H1 (cell line): Measurements from ENCODE around the gene SURF2. TPM values are rescaled to one million over a fixed set of nuclear protein-coding genes. Genes with fewer than 3 reads are reported as not detected.
A peak's percentile ranks its signal among the peaks of the same experiment; 100 is the strongest.
"Not testable (repeated sequence)": the region's sequence is repeated elsewhere in the genome, so short reads cannot be mapped to it uniquely, and the experiment has no call there.

Experiments
- CTCF ChIA-PET: fragments of 300-600 bp; sonication (Branson Sonifier 250); formaldehyde crosslinking; loops from one replicate; lab custom pipeline; 2021; ENCODE audit not compliant: partially characterized antibody; lab: Charles Lee
- POLR2A ChIA-PET: fragments of 300-600 bp; sonication (Branson Sonifier 250); formaldehyde crosslinking; loops from one replicate; lab custom pipeline; 2021; ENCODE audit warnings: inconsistent platforms; ENCODE audit not compliant: partially characterized antibody; lab: Charles Lee
- DNase-seq, 2 experiments: peaks; one replicate each; pipeline versions ENCODE4 v3.0.0 to v3.0.0-alpha.2; 2010 to 2022; ENCODE audit warnings: low spot score in 2 of 2, low read depth in 1 of 2, mixed read lengths in 1 of 2
- FAIRE-seq: peaks from 2 replicates; lab custom pipeline; 2011; peaks lifted over from hg19 to GRCh38; lab: Jason Lieb, UNC
- H2AFZ ChIP-seq: 2 replicates; pipeline ENCODE4 v1.8.1; 2012; ENCODE audit warnings: low read length, inconsistent platforms
- H2AK5ac ChIP-seq: 2 replicates; pipeline ENCODE4 v1.6.1; 2013; ENCODE audit warnings: low read depth, low read length
- H2BK120ac ChIP-seq: replicated peaks from 2 replicates; pipeline ENCODE3; 2013; ENCODE audit warnings: low read depth, low read length, inconsistent platforms
- H2BK12ac ChIP-seq: 2 replicates; pipeline ENCODE4 v1.6.1; 2013; ENCODE audit warnings: low read depth, low read length
- H2BK15ac ChIP-seq: 2 replicates; pipeline ENCODE4 v1.6.1; 2013; ENCODE audit warnings: low read length
- H2BK20ac ChIP-seq: 2 replicates; pipeline ENCODE4 v1.6.1; 2013; ENCODE audit warnings: low read length
- H2BK5ac ChIP-seq: 2 replicates; pipeline ENCODE4 v1.6.1; 2013; ENCODE audit warnings: low read depth, low read length
- H3K14ac ChIP-seq: 2 replicates; pipeline ENCODE4 v1.6.1; 2013; ENCODE audit warnings: inconsistent platforms; ENCODE audit not compliant: insufficient read length
- H3K18ac ChIP-seq: 2 replicates; pipeline ENCODE4 v1.6.1; 2013; ENCODE audit warnings: low read length; ENCODE audit errors: extremely low read depth
- H3K23ac ChIP-seq: 2 replicates; pipeline ENCODE4 v1.6.1; 2013; ENCODE audit warnings: inconsistent platforms; ENCODE audit not compliant: insufficient read length
- H3K23me2 ChIP-seq: 2 replicates; pipeline ENCODE4 v1.6.1; 2013; ENCODE audit warnings: low read depth, low read length
- H3K27ac ChIP-seq: 2 replicates; pipeline ENCODE4 v1.6.1; 2011; ENCODE audit warnings: low read depth, low read length, inconsistent platforms
- H3K27me3 ChIP-seq, 4 experiments: replicated peaks in 1 of 4; 1 replicate in 1 of 4; 2 replicates in 3 of 4; pipeline versions ENCODE4 v1.6.1 to v1.8.1; 2011 to 2013; ENCODE audit warnings: low read length in 3 of 4, mild to moderate bottlenecking in 3 of 4, inconsistent platforms in 2 of 4, mixed read lengths in 2 of 4, moderate library complexity in 1 of 4; ENCODE audit not compliant: control insufficient read depth in 3 of 4, insufficient read depth in 3 of 4; ENCODE audit errors: extremely low read depth in 1 of 4
- H3K36me3 ChIP-seq, 4 experiments: 2 replicates each; pipeline versions ENCODE4 v1.6.1 to v1.8.1; 2011 to 2013; ENCODE audit warnings: mild to moderate bottlenecking in 4 of 4, low read length in 3 of 4, moderate library complexity in 2 of 4, control low read depth in 1 of 4, inconsistent platforms in 1 of 4; ENCODE audit not compliant: insufficient read depth in 4 of 4, control insufficient read depth in 2 of 4
- H3K4ac ChIP-seq: replicated peaks from 2 replicates; pipeline ENCODE3; 2013; ENCODE audit warnings: low read length, low read depth, mixed read lengths, inconsistent platforms; ENCODE audit not compliant: insufficient read length
- H3K4me1 ChIP-seq, 4 experiments: replicated peaks in 1 of 4; 1 replicate in 1 of 4; 2 replicates in 3 of 4; pipeline versions ENCODE4 v1.6.1 to v1.8.1; 2011 to 2013; ENCODE audit warnings: low read length in 3 of 4, inconsistent platforms in 2 of 4, mixed read lengths in 1 of 4; ENCODE audit not compliant: insufficient read depth in 4 of 4, control insufficient read depth in 3 of 4
- H3K4me2 ChIP-seq, 2 experiments: 2 replicates each; pipeline versions ENCODE4 v1.6.1 to v1.8.1; 2011 to 2013; ENCODE audit warnings: low read depth in 2 of 2, low read length in 2 of 2, control low read depth in 1 of 2, inconsistent platforms in 1 of 2, mild to moderate bottlenecking in 1 of 2; ENCODE audit not compliant: insufficient read depth in 1 of 2
- H3K4me3 ChIP-seq, 4 experiments: fragments of 200-600, 300-600 bp in 1 of 4; sonication (generic), shearing (Covaris generic), sonication (Bioruptor Twin) in 1 of 4; 2 replicates each; pipeline versions ENCODE4 v1.5.1 to v1.8.1; 2011 to 2016; ENCODE audit warnings: low read length in 4 of 4, low read depth in 3 of 4, control low read depth in 2 of 4, inconsistent platforms in 2 of 4, mild to moderate bottlenecking in 2 of 4, mixed read lengths in 1 of 4, moderate library complexity in 1 of 4; ENCODE audit not compliant: insufficient read depth in 2 of 4; ENCODE audit errors: extremely low read depth in 1 of 4
- H3K56ac ChIP-seq: replicated peaks from 2 replicates; pipeline ENCODE3; 2013; ENCODE audit warnings: low read depth, mild to moderate bottlenecking, mixed read lengths, low read length, inconsistent platforms; ENCODE audit not compliant: insufficient read length
- H3K79me1 ChIP-seq: 2 replicates; pipeline ENCODE4 v1.6.1; 2013; ENCODE audit warnings: low read depth, low read length, control low read depth
- H3K79me2 ChIP-seq, 2 experiments: 2 replicates each; pipeline versions ENCODE4 v1.6.1 to v1.8.1; 2012 to 2013; ENCODE audit warnings: low read length in 2 of 2, mild to moderate bottlenecking in 2 of 2, inconsistent platforms in 1 of 2; ENCODE audit not compliant: insufficient read depth in 2 of 2, control insufficient read depth in 1 of 2
- H3K9ac ChIP-seq, 4 experiments: replicated peaks in 1 of 4; 1 replicate in 1 of 4; 2 replicates in 3 of 4; pipeline versions ENCODE4 v1.6.1 to v1.8.1; 2011 to 2013; ENCODE audit warnings: low read depth in 3 of 4, low read length in 3 of 4, control low read depth in 2 of 4, mild to moderate bottlenecking in 2 of 4, moderate library complexity in 2 of 4, inconsistent platforms in 1 of 4; ENCODE audit errors: extremely low read depth in 1 of 4
- H3K9me3 ChIP-seq, 2 experiments: 2 replicates each; pipeline versions ENCODE4 v1.6.1 to v1.8.1; 2012 to 2013; ENCODE audit warnings: mild to moderate bottlenecking in 2 of 2, moderate library complexity in 2 of 2, control low read depth in 1 of 2, inconsistent platforms in 1 of 2, low read depth in 1 of 2, low read length in 1 of 2, mixed read lengths in 1 of 2; ENCODE audit not compliant: insufficient read depth in 2 of 2
- H4K20me1 ChIP-seq, 2 experiments: replicated peaks in 1 of 2; 2 replicates each; pipeline versions ENCODE3 to v1.8.1; 2011 to 2013; ENCODE audit warnings: inconsistent platforms in 2 of 2, low read length in 2 of 2, mild to moderate bottlenecking in 1 of 2; ENCODE audit not compliant: insufficient read depth in 2 of 2, control insufficient read depth in 1 of 2
- H4K5ac ChIP-seq: 2 replicates; pipeline ENCODE4 v1.6.1; 2013; ENCODE audit warnings: low read length, low read depth, mixed read lengths, inconsistent platforms; ENCODE audit not compliant: insufficient read length
- H4K8ac ChIP-seq: 2 replicates; pipeline ENCODE4 v1.8.0; 2013; ENCODE audit warnings: mild to moderate bottlenecking, moderate library complexity, low read length, inconsistent platforms; ENCODE audit not compliant: insufficient read depth; ENCODE audit errors: extremely low read depth
- H4K91ac ChIP-seq: replicated peaks from 2 replicates; pipeline ENCODE3; 2013; ENCODE audit warnings: low read length, mixed read lengths, inconsistent platforms; ENCODE audit not compliant: insufficient read length
- HDAC6 ChIP-seq: IDR thresholded peaks from one replicate; pipeline ENCODE4 v1.7.1; 2012; ENCODE audit warnings: low read depth, mild to moderate bottlenecking, inconsistent platforms, low read length, moderate library complexity
- KDM4A ChIP-seq: IDR thresholded peaks from one replicate; pipeline ENCODE4 v1.7.1; 2012; ENCODE audit warnings: low read depth, mild to moderate bottlenecking, moderate library complexity, low read length, inconsistent platforms; ENCODE audit not compliant: severe bottlenecking
- NRF1 ChIP-seq: IDR thresholded peaks from 2 replicates; pipeline ENCODE4 v1.6.1; 2011; ENCODE audit warnings: mild to moderate bottlenecking, low read depth, low read length, improper control_type of control experiment
- SIN3A ChIP-seq, 2 experiments: IDR thresholded peaks in 1 of 2; conservative IDR thresholded peaks in 1 of 2; 2 replicates each; pipeline ENCODE4 v1.6.1; 2011 to 2012; ENCODE audit warnings: low read length in 2 of 2, improper control_type of control experiment in 1 of 2, low read depth in 1 of 2, mild to moderate bottlenecking in 1 of 2
- SIX5 ChIP-seq: IDR thresholded peaks from 2 replicates; pipeline ENCODE4 v1.6.1; 2011; ENCODE audit warnings: mild to moderate bottlenecking, low read depth, low read length
- USF2 ChIP-seq: IDR thresholded peaks from 2 replicates; pipeline ENCODE4 v1.6.1; 2011; ENCODE audit warnings: low read length, improper control_type of control experiment
- WGBS, 2 experiments: shearing (Covaris generic) in 1 of 2; methylation state at CpG; one replicate each; pipeline versions ENCODE4 v1.1.6 to v1.1.7; 2013 to 2015; ENCODE audit warnings: low lambda C conversion rate in 2 of 2, mixed read lengths in 2 of 2, inconsistent platforms in 1 of 2, low coverage in 1 of 2, missing lambda C conversion rate in 1 of 2; ENCODE audit not compliant: insufficient replicate concordance in 2 of 2, insufficient coverage in 1 of 2, insufficient read length in 1 of 2; ENCODE audit errors: extremely low coverage in 1 of 2, missing lambda C conversion rate in 1 of 2; 5-methylcytosine and 5-hydroxymethylcytosine counted together
- polyA plus RNA-seq, 7 experiments: library from polyadenylated mRNA; depleted of rRNA in 3 of 7; stranded (reverse) in 5 of 7; unstranded in 2 of 7; fragments of >200 nt in 5 of 7; fragments of 200-250 nt in 2 of 7; gene quantifications; 1 replicate in 5 of 7; 2 replicates in 1 of 7; 4 replicates in 1 of 7; pipeline versions ENCODE4 v1.2.1 to v1.2.3, GENCODE V29; 2011 to 2013; ENCODE audit warnings: missing spikeins in 2 of 7, mixed read lengths in 2 of 7
- total RNA-seq: library from RNA; stranded (reverse); fragmentation: NEBNext Ultra II Directional; extraction: Animal tissue kit (Norgen Biotek cat#: 25700); gene quantifications from 2 replicates; pipeline ENCODE4 v1.2.1, GENCODE V29; 2021

Gene SURF2
- total and polyA plus RNA-seq, 2 of the 8 experiments (the other 6 are each of a cell fraction or from before 2014, with no cell fraction given) = 36.6 to 37.7 TPM

GRCh38 chr9:133375724-133376654 is 19.6 kb downstream of the SURF2 start, which contains the start of the genes STKLD1 and SURF4 (continued):
- TF ChIP-seq USF2 (no peak), KDM4A (peak; percentile 87), SIN3A (conservative IDR thresholded peaks at IDR 0.05 in 1 of 2, IDR thresholded peaks at IDR 0.05 in 1 of 2; ENCODE audit: low read depth in 1 of 2, low read length in 2 of 2) (peak in 1 of 2 experiments; percentile 42; a peak in 1 of 4 replicates), NRF1 (no peak), SIX5 (no peak), HDAC6 (no peak)

- not testable (repeated sequence) for H3K4me3 ChIP-seq, FAIRE-seq, H3K56ac ChIP-seq, DNase-seq, H3K23me2 ChIP-seq, H3K9me3 ChIP-seq, H3K18ac ChIP-seq, H2AK5ac ChIP-seq, H3K23ac ChIP-seq, H4K5ac ChIP-seq, H3K27ac ChIP-seq, H2AFZ ChIP-seq, H2BK20ac ChIP-seq, H3K4ac ChIP-seq, H4K91ac ChIP-seq, H3K14ac ChIP-seq, H2BK15ac ChIP-seq, H3K9ac ChIP-seq, H2BK120ac ChIP-seq, H3K4me1 ChIP-seq, H3K4me2 ChIP-seq, H2BK5ac ChIP-seq, H3K79me1 ChIP-seq, H2BK12ac ChIP-seq, H4K8ac ChIP-seq, H3K36me3 ChIP-seq
- H4K20me1 ChIP-seq = peaks cover 7 to 14% of the 10 kb centered on the region in 2 experiments
- H3K79me2 ChIP-seq = peaks cover 11 to 31% of the 10 kb centered on the region in 2 experiments
- ChIA-PET CTCF (interaction anchor here (0.7 to 5.4 kb wide), 8 partner anchors 13 to 163 kb away, joined by 3 to 33 read pairs (median 5); no protein-coding TSS in a partner anchor), POLR2A (interaction anchor here (0.8 to 19.9 kb wide), 7 partner anchors 11 to 82 kb away, joined by 3 to 461 read pairs (median 6); partner anchors contain the start of genes CACFD1, MED22, REXO4 and RPL7A)
- H3K27me3 ChIP-seq = peaks cover 0 to 11% (median 6%) of the 10 kb centered on the region in 4 experiments; a peak in 5 of 7 replicates
- WGBS, 2 experiments = 90% methylated on average over 14 of the region's 14 CpGs; no CpG with 5 or more reads in 1 of the 2 experiments
These were observed 20.9 kb downstream of the SURF2 start for GRCh38 chr9:133377280-133377679.
